NCI-H510A (cell line): Measurements from ENCODE around the gene LCA5.
"Not testable (repeated sequence)": the region's sequence is repeated elsewhere in the genome, so short reads cannot be mapped to it uniquely, and the experiment has no call there.

Source experiments
- DNase-seq: peaks from one replicate; lab custom pipeline; 2025; lab: John Stamatoyannopoulos, UW

Gene LCA5

DNA sequence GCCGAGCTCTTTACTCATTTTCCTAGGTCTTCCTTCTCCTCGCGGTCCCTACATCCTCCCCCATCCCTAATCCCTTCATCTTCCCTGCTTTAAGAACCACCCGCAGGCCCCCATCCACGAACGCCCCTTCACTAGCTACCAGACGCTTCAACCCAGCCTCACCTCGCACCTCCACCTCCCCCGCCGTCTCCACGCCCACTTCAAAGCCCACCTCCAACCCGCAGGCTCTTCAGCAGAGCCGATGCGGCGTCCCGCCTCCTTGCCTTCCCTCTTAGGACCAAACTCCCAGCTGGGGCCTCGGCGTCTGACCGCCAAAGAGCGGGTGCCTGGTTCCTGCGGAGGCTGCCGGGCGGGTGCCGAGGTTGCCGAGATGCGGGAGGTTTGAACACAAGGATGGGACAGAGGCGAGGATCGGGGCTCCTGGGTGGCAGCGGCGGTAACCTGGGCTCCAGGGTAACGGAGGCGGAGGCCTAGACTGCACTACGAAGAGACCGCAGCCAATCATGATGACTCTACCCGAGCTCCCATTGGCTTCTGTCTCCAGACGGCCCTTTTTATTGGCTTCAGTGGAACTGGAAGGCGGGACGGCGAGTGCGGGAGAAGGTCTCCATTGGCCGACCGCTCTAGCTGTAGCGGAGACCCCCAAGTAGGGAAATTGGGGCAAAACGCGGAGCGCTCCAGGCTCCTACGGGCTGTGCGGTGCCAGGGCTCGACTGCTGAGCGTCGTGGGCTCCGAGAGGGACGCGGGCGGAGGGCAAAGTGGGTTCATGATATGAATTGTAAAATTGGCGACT lies at the start of gene LCA5:
TSS of gene LCA5 (minus strand) at position 477 of the 794 bp plus-strand sequence. CDS start 18,536 bp downstream, outside the sequence.
- DNase-seq, result peak; percentile 91

DNA sequence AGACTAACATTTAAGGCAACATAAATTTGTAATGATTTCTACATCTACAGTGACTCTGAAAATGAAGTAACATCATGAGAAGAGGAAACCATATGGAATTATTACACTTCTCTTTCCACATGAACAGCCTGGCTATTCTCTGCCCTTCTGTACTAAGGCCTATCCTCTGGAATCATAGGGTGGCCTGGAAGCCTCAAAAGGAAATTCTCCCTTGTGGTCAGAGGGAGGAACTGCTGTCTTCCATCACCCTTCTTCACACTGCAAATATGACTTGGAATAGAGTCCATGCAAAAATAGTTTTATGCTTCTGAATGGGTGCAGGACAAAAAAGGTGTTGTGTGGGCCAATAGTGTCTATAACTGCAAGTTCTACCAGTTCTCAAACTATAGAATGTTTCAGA lies 49.3 kb upstream of the LCA5 start:
- DNase-seq, result no peak

DNA sequence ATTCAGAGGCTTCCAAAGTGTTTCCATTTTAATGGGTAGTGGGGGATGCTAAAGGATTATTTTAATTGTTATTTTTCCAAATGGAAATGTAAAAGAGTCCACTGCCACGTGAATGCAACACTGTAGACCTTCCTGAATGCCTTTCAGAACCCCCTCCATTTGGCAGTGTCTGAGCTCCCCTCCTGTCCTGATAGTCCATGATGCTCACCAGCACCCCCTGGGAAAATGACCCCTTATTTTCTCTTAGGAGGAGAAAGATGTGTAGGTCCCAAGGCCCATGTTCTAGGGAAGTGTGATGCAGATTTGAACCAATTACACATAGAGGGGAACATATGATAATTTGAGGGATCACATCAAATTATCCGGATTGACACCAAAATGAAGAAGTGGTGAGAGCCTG lies 47.1 kb upstream of the LCA5 start:
- DNase-seq, result no peak

DNA sequence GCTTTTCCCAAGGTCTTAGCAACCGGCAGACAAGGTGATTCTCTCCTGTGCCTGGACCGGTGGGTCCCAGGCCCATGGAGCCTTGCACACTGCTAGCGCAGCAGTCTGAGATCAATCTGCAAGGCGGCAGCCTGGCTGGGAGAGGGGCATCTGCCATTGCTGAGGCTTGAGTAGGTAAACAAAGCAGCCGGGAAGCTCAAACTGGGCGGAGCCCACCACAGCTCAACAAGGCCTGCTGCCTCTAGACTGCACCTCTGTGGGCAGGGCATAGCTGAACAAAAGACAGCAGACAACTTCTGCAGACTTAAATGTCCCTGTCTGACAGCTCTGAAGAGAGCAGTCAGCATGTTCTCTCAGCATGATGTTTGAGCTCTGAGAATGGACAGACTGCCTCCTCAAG lies 40.7 kb upstream of the LCA5 start:
- DNase-seq, result not testable (repeated sequence)

DNA sequence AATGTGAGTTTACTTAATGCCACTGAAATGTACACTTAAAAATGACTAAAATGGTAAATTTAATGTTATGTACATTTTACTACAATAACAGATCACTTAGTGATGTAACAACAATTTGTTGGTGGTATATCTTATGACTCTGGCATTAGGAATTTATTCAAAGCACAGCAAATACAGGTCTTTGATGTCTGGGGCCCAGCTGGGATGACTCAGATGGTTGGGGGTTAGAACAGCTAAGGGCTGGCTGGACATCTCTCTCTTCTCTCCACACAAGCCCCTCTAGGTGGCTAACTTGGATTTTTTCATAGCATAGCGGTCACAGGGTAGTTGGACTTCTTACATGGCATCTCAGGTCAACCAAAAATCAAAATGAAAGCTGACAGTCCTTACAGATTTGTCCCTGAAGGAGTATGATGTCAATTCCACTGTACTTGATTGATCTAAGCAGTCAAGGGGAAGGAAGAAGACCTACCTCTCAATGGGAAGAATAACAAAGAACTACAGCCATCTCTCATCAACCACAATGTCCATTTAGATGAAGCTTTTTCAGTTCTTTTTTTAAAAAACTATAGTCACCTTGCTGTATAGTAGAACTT lies 37.5 kb upstream of the LCA5 start:
- no peak for DNase-seq

DNA sequence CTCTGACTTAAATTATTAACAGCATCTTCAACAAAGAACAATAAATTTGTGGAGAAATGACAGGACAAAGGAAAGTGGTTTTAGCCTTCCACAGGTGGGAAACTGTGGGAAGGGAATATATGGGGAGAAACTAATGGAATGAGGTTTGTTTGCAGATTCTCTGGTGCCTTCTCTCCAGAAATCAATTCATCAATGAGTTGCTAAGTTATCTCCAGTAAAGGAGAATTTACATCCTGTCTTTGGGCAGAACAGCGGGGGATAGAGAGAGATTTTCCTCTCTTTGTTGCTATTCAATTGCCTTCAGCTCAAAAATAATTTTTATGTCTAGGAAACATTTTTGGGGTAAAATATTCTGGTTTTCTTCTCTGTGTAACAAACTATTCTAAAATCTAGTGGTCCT lies 36.9 kb upstream of the LCA5 start:
- DNase-seq, result no peak

DNA sequence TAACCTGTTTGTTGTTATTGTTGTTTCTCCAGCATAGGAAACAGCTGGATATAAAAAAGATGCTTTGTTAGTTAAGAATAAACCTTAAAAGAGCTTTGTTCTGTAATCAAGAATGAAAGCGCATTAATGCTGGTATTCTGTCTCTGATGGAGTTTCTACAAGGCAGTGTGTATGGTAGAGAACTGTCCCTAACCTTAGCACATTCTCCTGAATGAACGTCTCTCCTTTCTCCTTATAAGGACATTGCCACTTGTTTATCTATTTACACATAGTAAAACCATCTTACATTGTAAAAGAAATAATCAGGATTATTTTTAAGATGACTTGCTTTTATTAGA lies 33.8 kb upstream of the LCA5 start:
- no peak for DNase-seq

DNA sequence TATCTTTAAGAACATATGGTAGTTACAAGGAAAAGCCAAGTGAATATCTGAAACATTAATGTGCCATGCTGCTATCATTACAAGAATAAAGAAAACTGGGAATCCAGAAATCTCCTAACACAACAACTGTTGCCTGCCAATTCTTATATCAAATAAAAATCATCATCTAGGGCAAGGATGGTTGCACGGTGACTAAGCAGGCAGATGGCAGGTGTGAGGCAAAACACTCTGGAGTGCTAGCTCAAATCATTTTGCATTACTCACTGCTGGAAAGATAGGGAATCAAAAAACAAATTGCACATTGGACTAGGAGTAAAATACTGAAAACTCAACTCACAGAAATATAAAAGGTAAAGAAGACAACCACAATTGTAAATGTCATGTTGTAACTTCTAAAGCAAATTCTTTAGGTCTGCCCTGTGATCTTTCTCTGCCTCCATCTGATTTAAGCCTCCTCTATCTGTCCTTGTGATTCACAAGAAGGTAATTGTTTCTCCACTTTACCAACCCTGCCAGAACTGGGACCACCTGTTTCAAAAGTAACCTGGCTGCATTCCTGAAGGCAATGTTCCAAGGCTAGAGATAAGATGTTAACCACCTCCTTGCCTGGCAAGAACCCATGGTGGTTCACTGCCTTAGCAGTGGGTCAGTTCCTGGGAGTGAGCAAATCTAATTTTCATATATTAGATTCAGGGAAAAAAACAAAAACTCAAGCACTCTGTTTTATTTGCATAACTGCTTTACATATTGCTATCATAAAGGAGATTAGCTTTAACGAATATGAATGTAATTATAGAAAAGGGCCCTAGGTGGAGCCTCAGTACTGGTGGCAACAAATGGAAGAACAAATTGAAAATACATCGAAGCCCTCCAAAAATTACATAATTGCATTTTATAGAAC lies 33.1 kb upstream of the LCA5 start:
- DNase-seq, result no peak

DNA sequence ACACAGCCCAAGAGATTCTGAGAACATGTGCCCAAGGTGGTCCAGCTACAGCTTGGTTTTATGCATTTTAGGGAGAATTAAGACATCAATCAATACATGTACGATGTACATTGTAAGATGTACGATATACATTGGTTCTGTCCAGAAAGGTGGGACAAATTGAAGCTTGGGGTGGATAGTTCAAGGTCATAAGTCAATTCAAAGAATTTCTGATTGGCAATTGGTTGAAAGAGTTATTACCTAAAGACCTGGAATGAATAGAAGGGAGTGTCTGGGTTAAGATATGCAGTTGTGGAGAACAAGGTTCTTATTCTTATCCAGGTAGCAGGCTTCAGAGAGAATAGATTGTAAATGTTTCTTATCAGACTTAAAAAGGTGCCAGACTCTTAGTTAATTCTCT lies 31.8 kb upstream of the LCA5 start:
- DNase-seq, result no peak

DNA sequence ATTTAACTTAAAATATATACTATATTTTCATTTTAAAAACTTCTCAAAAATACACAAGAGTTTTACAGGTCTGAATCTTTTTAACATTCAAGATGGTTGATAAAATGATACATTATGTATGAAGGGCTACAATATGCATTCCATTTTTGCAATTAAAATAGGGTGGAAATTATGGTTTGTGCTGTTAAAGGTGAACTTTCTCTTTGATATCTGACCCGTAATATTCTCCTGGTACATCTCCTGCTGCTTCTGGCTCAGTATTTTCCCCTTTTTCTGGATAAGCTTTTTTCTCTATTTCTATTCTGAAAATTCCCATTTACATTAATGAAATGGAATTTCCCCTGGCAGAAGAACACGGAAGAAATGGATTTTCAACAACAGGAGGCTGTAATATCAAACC lies 27.4 kb upstream of the LCA5 start:
- no peak for DNase-seq

DNA sequence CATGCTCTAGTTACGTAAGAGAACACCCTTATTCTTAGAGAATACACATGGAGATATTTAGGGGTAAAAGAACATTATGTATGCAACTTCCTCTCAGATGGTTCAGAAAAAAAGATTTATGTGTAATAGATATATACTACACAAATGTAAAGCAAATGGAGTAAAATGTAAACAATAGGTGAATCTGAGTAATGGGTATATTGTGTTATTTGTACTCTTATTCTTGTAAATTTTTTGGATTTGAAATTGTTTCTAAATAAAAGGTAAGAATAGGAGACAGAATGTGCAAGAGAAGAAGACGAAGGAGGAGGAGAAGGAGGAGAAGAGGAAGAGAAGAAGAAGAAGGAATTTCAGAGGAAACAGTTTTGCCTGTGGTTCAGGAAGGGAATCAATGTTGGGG lies 22.5 kb upstream of the LCA5 start:
- DNase-seq, result no peak

DNA sequence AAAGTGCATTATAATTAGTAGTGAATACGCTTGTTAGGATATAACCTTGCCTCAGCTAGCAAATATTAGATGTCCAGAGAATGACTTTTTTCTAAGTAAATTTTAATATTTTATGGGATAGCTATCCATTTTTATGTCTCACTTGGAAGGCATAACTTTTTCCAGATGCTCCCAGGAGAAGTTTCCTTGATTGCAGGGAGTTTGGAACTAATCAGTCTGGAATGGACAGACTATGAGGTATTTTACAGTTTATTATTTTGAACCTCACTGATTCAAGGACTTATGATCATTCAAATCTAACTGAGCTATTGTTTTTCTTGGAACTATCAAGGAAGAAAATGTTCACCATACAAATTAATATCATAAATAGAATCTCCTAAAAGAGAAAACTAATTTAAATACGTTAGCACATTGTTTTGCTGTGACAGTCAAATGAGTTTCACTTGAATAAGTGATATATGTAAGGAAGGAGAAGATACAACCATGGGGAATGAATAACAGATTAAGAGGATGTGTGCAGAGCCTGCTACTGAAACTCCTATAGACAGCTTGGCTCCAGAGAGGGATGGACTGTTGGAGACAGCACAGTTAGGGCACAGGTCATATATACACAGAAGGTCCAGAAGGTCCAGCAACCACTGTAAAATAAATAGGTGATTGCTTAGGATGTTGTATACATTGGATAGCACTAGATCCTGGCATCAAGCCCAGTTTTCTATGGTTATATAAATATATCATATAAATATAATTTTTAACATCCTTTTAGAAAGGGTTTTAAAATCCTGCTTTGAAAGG lies 20.6 kb upstream of the LCA5 start:
- DNase-seq, result no peak

DNA sequence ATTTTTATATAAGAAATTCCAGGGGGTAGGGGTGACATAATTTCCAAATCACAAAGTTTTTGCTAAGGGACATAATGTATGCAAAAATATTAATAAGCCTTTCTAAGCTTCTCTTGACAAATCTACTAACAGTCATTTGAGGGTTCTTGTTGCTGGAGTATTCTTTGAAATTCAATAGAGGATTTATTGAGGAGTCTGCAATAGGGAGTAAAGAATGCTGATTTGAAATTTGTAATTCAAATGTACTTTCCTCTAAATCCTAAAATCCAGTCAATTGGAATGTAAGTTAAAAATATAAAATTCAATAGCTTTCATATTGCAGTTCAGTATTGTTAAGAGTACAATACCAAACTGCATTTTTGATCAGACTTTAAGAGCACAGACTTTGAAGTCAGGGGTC lies 17.1 kb upstream of the LCA5 start:
- no peak for DNase-seq

DNA sequence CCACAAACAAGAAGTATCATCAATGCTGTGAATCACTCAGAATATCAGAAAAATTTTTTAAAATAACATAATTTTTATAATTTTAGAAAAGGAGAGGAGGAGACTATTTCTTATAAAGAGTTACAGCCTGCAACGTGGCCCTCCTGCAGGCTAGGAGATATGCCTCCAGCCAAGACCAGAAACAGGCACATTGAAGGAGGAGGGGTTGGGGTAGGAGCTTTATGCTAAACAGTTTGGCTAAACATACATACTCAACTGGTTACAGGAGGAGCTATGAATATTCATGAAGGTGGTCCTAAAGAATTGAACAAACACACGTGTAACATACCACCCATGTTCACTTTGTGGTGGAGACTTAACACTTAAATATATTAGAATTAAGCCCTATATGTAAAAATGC lies 14.2 kb upstream of the LCA5 start:
- DNase-seq, result no peak

DNA sequence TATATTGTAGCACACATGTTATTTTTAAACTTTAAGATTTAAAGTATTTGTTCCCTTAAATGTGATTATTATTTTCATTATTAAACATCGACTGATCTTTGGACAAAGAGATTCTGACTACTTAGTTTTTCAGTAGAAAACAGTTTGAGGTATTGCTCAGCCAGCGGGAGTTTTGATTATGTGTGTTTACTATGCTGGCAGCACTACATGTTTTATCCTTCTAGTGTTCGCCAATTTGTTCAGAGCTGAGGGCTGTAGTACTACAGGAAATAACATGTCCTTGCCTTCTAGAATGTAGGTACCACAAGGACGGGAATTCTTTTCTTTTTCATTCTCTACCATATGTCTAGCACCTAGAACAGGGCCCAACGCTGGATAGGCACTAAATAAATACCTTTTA lies 11.1 kb upstream of the LCA5 start:
- no peak for DNase-seq

DNA sequence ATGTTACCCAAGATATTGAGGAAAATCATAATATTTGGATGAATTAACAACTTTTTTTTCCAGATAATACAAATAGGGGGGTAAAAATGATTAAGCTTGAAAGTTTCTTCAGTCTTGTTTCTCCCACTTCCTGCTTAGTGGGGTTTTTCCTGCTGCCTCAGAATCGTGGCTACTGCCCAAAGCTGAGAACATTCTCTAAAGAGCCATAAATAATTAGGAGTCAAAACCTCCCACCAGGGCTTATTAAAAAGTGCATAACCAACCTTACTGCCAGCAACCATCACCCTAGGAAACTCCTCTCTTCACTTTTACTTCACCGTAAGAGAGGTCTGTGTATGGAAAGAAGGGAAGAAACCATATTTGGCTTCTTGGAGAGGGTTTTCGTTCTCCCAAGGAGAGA lies 9.0 kb upstream of the LCA5 start:
- no peak for DNase-seq

DNA sequence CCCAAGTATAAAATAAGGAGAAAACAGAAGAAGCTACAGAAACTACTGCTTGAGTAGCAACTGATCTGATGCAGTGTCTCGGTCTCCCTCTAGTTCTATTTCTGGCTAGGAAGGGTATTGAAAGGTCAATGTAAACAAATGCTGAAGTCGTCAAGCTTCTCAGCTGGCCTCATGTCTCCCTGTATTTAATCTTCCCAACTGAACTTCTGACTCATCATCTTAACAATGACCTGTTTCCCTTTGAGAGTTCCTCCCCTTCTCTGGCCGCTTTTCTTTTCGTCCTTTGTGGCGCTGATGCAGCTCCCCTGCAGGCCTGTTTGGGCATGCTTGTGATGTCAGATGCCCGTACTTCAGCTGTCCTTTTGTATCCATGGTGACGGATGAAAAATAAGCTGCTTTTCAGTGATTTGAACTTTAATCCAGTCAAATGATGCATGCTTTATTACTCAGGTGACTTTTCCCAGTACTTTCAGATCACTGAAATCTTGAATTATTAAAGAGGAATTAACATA lies 7.8 kb upstream of the LCA5 start:
- peak; percentile 77 for DNase-seq

DNA sequence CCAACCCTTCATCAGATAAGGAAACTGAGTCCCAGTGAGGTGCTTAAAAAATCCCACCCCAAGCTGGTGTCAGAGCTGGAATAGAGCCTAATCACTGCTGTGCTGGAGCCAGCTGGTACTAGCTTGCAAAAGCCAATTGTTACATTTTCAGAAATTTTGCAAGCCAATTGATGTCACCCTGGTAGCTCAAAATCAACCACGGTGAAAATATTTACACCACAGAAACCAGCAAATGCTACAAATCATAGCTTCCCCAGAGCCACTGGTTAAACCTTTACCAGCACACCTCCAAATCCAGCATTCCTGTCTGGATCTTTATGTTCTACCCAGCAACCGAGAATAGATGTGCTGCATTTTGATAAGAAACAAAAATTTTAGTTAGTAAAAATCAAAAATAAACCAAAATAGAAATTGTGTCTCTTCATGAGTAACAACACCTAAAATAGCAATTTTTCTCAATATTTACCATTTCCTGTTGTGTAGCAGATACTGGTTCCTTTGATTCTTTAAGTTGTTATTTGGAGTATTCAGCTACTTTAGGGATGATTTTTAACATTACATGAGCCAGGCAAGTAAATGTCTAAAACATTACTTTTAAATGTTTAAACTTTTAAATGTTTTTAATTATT lies 7.2 kb upstream of the LCA5 start:
- DNase-seq, result no peak

DNA sequence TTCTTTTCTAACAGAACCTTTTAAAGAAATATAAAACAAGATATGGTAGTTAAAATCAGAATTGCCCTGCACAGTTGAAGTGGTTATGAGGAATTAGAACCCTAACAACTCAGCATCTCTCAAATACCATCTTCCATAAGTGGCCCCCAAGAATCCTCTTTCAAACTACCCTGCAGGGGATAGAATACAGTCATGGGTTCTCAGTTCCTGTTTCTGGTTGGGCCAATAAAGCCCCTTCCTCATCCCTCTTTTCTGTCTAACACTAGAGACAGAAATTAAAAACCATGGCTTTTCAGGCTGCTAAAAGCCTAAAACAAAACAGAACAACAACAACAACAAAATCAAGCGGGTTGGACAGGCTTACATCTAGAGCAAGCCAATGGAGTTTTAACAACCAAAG lies 6.7 kb upstream of the LCA5 start:
- DNase-seq, result no peak

DNA sequence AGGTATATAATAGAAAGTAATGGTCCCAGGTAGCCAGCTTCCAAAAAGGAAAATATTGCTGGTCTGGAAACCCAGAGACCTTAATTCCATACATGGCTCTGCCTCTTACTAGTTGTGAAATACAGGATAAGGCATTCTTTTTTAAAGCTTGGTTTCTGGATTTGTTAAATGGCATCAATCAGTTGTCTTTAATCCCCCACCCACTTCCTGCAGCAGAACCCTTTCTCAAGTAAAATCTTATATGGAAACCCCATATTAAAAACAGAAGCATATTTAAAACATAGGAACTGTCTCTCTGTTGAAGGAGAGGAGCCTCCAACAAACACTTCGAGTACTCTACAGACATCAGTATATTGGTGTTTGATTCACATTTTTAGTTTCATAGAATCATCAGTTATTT lies 6.2 kb upstream of the LCA5 start:
- DNase-seq, result no peak
